SK-N-SH treated with all-trans-retinoic acid at 6 μM for 48 hours (cell line): ENCODE measurements around the gene SH3RF1.

Source experiments
- ATAC-seq: fragments of 200-7000 bp; cut with Tn5 transposase; 3 replicates; pipeline ENCODE4 v1.9.1; 2020; ENCODE audit warnings: mild to moderate bottlenecking, moderate library complexity
- ARNTL ChIP-seq: fragments of 450-650 bp; formaldehyde crosslinking; IDR thresholded peaks from 2 replicates; pipeline ENCODE4 v1.5.0; 2020; ENCODE audit warnings: low read depth, mild to moderate bottlenecking, moderate library complexity, borderline replicate concordance
- BACH2 ChIP-seq: fragments of 250-450 bp; sonication (Bioruptor Pico); IDR thresholded peaks from 2 replicates; pipeline ENCODE4 v1.9.0; 2021; ENCODE audit warnings: mild to moderate bottlenecking, borderline replicate concordance
- CSDC2 ChIP-seq: fragments of 250-450 bp; sonication (Bioruptor Pico); IDR thresholded peaks from 2 replicates; pipeline ENCODE4 v1.5.0; 2020; ENCODE audit warnings: mild to moderate bottlenecking, moderate library complexity
- ESRRG ChIP-seq: fragments of 250-450 bp; sonication (Bioruptor Pico); IDR thresholded peaks from 2 replicates; pipeline ENCODE4 v1.6.1; 2021; ENCODE audit warnings: mild to moderate bottlenecking
- GLIS3 ChIP-seq: fragments of 250-450 bp; sonication (Bioruptor Pico); IDR thresholded peaks from 2 replicates; pipeline ENCODE4 v1.5.0; 2020; ENCODE audit warnings: mild to moderate bottlenecking, moderate library complexity
- ISL1 ChIP-seq: fragments of 250-450 bp; sonication (Bioruptor Pico); IDR thresholded peaks from 2 replicates; pipeline ENCODE4 v2.1.2; 2022; ENCODE audit warnings: mild to moderate bottlenecking, moderate library complexity
- OSR1 ChIP-seq: fragments of 250-450 bp; sonication (Bioruptor Pico); IDR thresholded peaks from 2 replicates; pipeline ENCODE4 v1.8.0; 2022; ENCODE audit warnings: moderate library complexity, mild to moderate bottlenecking, inconsistent platforms
- SNAI2 ChIP-seq: fragments of 250-450 bp; sonication (Bioruptor Pico); IDR thresholded peaks from 2 replicates; pipeline ENCODE4 v1.5.0; 2020; ENCODE audit warnings: mild to moderate bottlenecking, moderate library complexity
- ZC3H10 ChIP-seq: fragments of 250-450 bp; sonication (Bioruptor Pico); IDR thresholded peaks from 2 replicates; pipeline ENCODE4 v1.5.1; 2021; ENCODE audit warnings: mild to moderate bottlenecking, moderate library complexity
- ZFP30 ChIP-seq: fragments of 450-650 bp; formaldehyde crosslinking; IDR thresholded peaks from 2 replicates; pipeline ENCODE4 v1.5.0; 2022; ENCODE audit warnings: mild to moderate bottlenecking, moderate library complexity
- ZNF565 ChIP-seq: fragments of 450-650 bp; formaldehyde crosslinking; conservative IDR thresholded peaks from 2 replicates; pipeline ENCODE4 v1.5.0; 2020; ENCODE audit warnings: low read depth, mild to moderate bottlenecking, moderate library complexity
- ZNF70 ChIP-seq: fragments of 450-650 bp; formaldehyde crosslinking; IDR thresholded peaks from 2 replicates; pipeline ENCODE4 v1.5.0; 2020; ENCODE audit warnings: mild to moderate bottlenecking, moderate library complexity
- ZNF8 ChIP-seq: fragments of 450-650 bp; formaldehyde crosslinking; IDR thresholded peaks from 2 replicates; pipeline ENCODE4 v1.5.0; 2020; ENCODE audit warnings: mild to moderate bottlenecking, moderate library complexity
- TF ChIP-seq, protein P1 (sequence below): fragments of 250-450 bp; sonication (Bioruptor Pico); IDR thresholded peaks from 2 replicates; pipeline ENCODE4 v1.5.1; 2020; ENCODE audit warnings: low read depth, mild to moderate bottlenecking, moderate library complexity
- TF ChIP-seq, protein P2 (sequence below): fragments of 250-450 bp; sonication (Bioruptor Pico); IDR thresholded peaks from 2 replicates; pipeline ENCODE4 v1.5.1; 2021; ENCODE audit warnings: mild to moderate bottlenecking, moderate library complexity
- TF ChIP-seq, protein P3 (sequence below): fragments of 250-450 bp; sonication (Bioruptor Pico); IDR thresholded peaks from 2 replicates; pipeline ENCODE4 v1.8.0; 2020; ENCODE audit warnings: mild to moderate bottlenecking, moderate library complexity, borderline replicate concordance
- TF ChIP-seq, protein P4 (sequence below): fragments of 250-450 bp; sonication (Bioruptor Pico); IDR thresholded peaks from 2 replicates; pipeline ENCODE4 v1.8.0; 2021; ENCODE audit warnings: low read depth, mild to moderate bottlenecking, moderate library complexity, borderline replicate concordance
- TF ChIP-seq, protein P5 (sequence below): fragments of 250-450 bp; sonication (Bioruptor Pico); IDR thresholded peaks from 2 replicates; pipeline ENCODE4 v1.5.0; 2020; ENCODE audit warnings: mild to moderate bottlenecking, moderate library complexity

The SH3RF1 gene

DNA sequence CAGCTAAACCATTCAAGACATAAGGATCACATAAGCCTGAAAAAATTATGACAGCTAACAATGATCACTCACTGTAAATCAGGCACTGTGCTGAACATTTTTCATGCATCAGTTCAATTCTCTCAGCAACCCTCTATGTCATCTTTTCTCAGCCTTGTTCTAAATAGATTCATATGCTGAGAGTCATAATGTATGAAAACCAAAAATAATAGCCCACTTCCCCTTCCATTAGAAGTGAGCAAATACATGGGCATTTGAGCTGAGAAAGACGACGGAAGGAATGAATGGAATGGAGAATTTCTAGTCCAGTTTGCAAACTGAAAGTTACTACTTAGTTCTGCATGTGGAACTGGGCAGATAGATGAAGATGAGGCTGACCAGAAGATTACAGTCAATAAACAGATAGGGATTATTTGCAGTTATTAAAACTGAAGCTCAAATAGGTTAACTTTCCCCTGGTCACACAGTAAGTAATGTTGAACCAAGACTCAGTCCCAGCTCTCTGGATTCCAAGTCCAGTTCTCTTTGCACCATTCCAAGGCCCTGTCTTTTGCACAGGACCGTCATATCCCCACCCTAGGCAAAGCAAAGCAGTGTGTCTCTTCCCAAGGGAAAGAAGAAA is 1.6 kb upstream of the SH3RF1 start:
- 0 out of 2 replicates have a peak, but pooled peaks have one; percentile 55 for TF ChIP-seq ISL1
- no peak for TF ChIP-seq ESRRG
- ATAC-seq = peak; percentile 53

DNA sequence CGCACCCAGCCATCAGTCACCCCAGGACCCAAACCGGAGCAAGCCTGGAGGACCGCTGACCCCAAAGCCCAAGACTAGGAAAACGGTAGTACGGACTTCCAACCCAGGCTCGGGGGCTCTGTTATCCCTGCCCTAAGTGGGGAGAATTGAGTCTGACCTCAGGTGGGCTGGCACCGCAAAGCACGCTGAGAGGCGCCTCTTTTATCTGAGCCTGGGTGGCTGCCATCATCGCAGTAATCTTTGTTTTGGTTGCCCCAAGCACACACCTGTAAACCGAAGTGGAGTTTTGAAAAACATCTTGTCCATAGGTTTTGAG is 894 bp upstream of the SH3RF1 start:
- ATAC-seq = no peak
- TF ChIP-seq, protein P1, sequence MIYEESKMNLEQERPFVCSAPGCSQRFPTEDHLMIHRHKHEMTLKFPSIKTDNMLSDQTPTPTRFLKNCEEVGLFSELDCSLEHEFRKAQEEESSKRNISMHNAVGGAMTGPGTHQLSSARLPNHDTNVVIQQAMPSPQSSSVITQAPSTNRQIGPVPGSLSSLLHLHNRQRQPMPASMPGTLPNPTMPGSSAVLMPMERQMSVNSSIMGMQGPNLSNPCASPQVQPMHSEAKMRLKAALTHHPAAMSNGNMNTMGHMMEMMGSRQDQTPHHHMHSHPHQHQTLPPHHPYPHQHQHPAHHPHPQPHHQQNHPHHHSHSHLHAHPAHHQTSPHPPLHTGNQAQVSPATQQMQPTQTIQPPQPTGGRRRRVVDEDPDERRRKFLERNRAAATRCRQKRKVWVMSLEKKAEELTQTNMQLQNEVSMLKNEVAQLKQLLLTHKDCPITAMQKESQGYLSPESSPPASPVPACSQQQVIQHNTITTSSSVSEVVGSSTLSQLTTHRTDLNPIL (CRISPR knock-in tag) = no peak
- TF ChIP-seq, protein P2, sequence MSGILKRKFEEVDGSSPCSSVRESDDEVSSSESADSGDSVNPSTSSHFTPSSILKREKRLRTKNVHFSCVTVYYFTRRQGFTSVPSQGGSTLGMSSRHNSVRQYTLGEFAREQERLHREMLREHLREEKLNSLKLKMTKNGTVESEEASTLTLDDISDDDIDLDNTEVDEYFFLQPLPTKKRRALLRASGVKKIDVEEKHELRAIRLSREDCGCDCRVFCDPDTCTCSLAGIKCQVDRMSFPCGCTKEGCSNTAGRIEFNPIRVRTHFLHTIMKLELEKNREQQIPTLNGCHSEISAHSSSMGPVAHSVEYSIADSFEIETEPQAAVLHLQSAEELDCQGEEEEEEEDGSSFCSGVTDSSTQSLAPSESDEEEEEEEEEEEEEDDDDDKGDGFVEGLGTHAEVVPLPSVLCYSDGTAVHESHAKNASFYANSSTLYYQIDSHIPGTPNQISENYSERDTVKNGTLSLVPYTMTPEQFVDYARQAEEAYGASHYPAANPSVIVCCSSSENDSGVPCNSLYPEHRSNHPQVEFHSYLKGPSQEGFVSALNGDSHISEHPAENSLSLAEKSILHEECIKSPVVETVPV (CRISPR knock-in tag) = no peak
- TF ChIP-seq ISL1 (no peak), ZC3H10 (no peak), ZFP30 (no peak), ZNF565 (CRISPR knock-in tag) (no peak), OSR1 (CRISPR knock-in tag) (no peak), ESRRG (no peak), SNAI2 (no peak), ZNF70 (no peak), BACH2 (CRISPR knock-in tag) (no peak), ZNF8 (CRISPR knock-in tag) (no peak), ARNTL (no peak), CSDC2 (CRISPR knock-in tag) (no peak)
- TF ChIP-seq, protein P3, sequence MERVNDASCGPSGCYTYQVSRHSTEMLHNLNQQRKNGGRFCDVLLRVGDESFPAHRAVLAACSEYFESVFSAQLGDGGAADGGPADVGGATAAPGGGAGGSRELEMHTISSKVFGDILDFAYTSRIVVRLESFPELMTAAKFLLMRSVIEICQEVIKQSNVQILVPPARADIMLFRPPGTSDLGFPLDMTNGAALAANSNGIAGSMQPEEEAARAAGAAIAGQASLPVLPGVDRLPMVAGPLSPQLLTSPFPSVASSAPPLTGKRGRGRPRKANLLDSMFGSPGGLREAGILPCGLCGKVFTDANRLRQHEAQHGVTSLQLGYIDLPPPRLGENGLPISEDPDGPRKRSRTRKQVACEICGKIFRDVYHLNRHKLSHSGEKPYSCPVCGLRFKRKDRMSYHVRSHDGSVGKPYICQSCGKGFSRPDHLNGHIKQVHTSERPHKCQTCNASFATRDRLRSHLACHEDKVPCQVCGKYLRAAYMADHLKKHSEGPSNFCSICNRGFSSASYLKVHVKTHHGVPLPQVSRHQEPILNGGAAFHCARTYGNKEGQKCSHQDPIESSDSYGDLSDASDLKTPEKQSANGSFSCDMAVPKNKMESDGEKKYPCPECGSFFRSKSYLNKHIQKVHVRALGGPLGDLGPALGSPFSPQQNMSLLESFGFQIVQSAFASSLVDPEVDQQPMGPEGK (CRISPR knock-in tag) = no peak
- TF ChIP-seq, protein P4, sequence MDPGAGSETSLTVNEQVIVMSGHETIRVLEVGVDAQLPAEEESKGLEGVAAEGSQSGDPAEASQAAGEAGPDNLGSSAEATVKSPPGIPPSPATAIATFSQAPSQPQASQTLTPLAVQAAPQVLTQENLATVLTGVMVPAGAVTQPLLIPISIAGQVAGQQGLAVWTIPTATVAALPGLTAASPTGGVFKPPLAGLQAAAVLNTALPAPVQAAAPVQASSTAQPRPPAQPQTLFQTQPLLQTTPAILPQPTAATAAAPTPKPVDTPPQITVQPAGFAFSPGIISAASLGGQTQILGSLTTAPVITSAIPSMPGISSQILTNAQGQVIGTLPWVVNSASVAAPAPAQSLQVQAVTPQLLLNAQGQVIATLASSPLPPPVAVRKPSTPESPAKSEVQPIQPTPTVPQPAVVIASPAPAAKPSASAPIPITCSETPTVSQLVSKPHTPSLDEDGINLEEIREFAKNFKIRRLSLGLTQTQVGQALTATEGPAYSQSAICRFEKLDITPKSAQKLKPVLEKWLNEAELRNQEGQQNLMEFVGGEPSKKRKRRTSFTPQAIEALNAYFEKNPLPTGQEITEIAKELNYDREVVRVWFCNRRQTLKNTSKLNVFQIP (CRISPR knock-in tag) = no peak
- TF ChIP-seq, protein P5, sequence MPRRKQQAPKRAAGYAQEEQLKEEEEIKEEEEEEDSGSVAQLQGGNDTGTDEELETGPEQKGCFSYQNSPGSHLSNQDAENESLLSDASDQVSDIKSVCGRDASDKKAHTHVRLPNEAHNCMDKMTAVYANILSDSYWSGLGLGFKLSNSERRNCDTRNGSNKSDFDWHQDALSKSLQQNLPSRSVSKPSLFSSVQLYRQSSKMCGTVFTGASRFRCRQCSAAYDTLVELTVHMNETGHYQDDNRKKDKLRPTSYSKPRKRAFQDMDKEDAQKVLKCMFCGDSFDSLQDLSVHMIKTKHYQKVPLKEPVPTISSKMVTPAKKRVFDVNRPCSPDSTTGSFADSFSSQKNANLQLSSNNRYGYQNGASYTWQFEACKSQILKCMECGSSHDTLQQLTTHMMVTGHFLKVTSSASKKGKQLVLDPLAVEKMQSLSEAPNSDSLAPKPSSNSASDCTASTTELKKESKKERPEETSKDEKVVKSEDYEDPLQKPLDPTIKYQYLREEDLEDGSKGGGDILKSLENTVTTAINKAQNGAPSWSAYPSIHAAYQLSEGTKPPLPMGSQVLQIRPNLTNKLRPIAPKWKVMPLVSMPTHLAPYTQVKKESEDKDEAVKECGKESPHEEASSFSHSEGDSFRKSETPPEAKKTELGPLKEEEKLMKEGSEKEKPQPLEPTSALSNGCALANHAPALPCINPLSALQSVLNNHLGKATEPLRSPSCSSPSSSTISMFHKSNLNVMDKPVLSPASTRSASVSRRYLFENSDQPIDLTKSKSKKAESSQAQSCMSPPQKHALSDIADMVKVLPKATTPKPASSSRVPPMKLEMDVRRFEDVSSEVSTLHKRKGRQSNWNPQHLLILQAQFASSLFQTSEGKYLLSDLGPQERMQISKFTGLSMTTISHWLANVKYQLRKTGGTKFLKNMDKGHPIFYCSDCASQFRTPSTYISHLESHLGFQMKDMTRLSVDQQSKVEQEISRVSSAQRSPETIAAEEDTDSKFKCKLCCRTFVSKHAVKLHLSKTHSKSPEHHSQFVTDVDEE = no peak

DNA sequence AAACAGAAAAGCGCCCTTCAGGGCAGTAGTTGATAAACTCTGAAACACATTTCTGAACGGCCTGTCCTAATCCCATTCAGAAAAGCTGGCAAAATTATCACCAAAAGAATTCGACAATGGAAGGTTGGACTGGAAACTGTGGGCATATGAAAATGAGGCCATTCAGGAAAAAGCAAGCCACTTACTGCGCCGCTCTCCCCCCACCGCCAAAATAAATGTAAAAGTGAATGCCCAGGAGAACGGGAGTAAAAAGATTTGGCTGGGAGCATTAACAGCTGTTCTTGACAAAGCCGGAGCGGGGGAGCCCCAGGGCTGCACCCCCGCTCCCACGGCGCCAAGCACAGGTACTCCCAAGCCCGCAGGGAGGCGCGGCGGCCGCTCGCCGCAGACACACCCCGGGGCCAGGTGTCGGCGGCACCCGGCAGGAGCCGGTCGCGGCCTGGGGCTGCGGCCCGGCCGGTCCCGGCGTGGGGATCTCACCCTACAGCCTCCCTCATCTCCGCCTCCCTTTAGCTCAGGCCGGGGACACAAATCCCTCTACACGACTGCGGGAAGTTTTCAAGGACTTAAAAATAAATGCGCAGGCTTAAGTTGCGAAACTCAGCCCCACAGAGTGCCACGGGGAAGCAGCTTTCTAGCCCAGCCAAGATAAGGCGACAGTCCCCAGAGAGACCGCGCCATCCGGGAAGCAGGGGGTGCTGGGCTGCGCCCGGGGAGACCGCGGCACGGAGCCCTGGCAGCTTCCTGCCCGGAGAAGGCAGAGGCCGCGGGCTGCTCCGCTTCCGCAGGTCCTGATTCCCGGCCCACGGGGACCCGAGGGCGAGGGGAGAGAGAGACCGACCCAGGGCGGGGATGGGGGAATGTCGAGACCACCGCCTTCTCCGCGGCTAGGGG is 593 bp downstream of the SH3RF1 start:
- peak; percentile 17 for ATAC-seq
- TF ChIP-seq ESRRG (no peak), GLIS3 (no peak)
- TF ChIP-seq, all 23 proteins: peak for 0
